GM12801 (cell line): ENCODE data around the gene TRMT10C.

Source experiments
- CTCF ChIP-seq: IDR thresholded peaks from one replicate; pipeline ENCODE4 v1.5.1; 2011; ENCODE audit warnings: control low read depth; ENCODE audit not compliant: insufficient read length; ENCODE audit errors: extremely low read depth

The TRMT10C gene

GRCh38 chr3:101567528-101568317 is 6.1 kb downstream of the TRMT10C start:
- no peak for TF ChIP-seq CTCF

- no peak for TF ChIP-seq CTCF
Observed at GRCh38 chr3:101571028-101571895, 9.6 kb downstream of the TRMT10C start.

GRCh38 chr3:101573449-101574387 is 12.1 kb downstream of the TRMT10C start, which contains the start of gene PCNP:
Gene PCNP, plus strand, starts transcription at chr3:101574180. Its CDS starts 36 bp downstream, at chr3:101574216.
- no peak for TF ChIP-seq CTCF

GRCh38 chr3:101574388-101575112 is 12.9 kb downstream of the TRMT10C start:
- no peak for TF ChIP-seq CTCF

GRCh38 chr3:101577286-101577685 is 15.6 kb downstream of the TRMT10C start:
- no peak for TF ChIP-seq CTCF

- TF ChIP-seq CTCF = no peak
Observed at GRCh38 chr3:101588616-101589015, 26.9 kb downstream of the TRMT10C start.
